NCI-H460 (cell line): ENCODE data around the gene KIAA1328. TPM values are rescaled to one million over a fixed set of nuclear protein-coding genes. Genes with fewer than 3 reads are reported as not detected.
"Not testable (repeated sequence)": the region's sequence is repeated elsewhere in the genome, so short reads cannot be mapped to it uniquely, and the experiment has no call there.

Experiments
- DNase-seq: peaks from one replicate; pipeline ENCODE4 v3.0.0-alpha.2; 2016; ENCODE audit warnings: low read depth; ENCODE audit errors: extremely low read depth
- total RNA-seq: library from RNA; depleted of rRNA; stranded (reverse); fragments of >200 nt; shearing (Covaris generic); gene quantifications from 2 replicates; pipeline ENCODE4 v1.2.3, GENCODE V29; 2014

KIAA1328 gene
- total RNA-seq, 1 experiment from 2014 or later, result 3.2 TPM

DNA sequence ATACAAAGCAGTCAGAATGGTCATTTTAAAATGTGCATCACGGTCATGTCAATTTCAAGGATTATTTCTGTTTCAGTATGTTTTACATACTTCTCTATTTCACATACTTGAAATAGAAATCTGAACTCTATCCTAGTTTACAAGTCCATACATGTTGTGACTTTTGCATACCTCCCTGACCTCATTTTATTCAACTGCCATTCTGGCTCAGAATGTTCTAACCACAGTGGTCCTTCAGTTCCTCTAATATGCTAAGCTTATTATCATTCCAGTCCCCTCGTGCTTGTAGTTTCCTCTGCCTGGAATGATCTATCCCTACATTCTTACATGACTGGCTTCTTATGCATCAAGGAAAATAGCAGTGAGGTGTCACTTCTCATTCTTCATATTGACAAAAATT lies 295.6 kb downstream of the KIAA1328 start:
- no peak for DNase-seq

GRCh38 chr18:37135177-37135576 lies 306.2 kb downstream of the KIAA1328 start:
- DNase-seq, result no peak

GRCh38 chr18:37138456-37138855 lies 309.5 kb downstream of the KIAA1328 start:
- no peak for DNase-seq

GRCh38 chr18:37139876-37140275 lies 310.9 kb downstream of the KIAA1328 start:
- DNase-seq, result no peak

DNA sequence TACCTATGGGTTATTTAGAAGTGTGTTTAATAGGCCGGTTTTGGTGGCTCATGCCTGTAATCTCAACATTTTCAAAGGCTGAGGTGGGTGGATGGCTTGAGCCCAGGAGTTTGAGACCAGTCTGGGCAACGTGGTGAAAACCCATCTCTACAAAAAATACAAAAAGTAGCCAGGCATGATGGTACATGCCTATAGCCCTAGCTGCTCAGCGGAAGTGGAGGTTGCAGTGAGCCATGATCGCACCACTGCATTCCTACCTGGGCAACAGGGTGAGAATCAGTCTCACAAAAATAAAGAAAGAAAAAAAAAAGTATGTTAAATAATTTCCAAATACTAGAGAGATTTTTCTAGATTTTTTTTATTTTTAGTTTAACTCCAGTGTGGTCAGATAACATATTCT lies 316.0 kb downstream of the KIAA1328 start:
- no peak for DNase-seq

GRCh38 chr18:37156330-37156942 lies 327.5 kb downstream of the KIAA1328 start:
- no peak for DNase-seq

- DNase-seq, result no peak
These were observed 331.3 kb downstream of the KIAA1328 start for GRCh38 chr18:37160038-37160820.

- DNase-seq, result no peak
These were observed 332.6 kb downstream of the KIAA1328 start for GRCh38 chr18:37161491-37161890.

GRCh38 chr18:37162551-37162950 lies 333.6 kb downstream of the KIAA1328 start:
- DNase-seq, result no peak

- DNase-seq, result no peak
These were observed 334.2 kb downstream of the KIAA1328 start for GRCh38 chr18:37163119-37163518.

DNA sequence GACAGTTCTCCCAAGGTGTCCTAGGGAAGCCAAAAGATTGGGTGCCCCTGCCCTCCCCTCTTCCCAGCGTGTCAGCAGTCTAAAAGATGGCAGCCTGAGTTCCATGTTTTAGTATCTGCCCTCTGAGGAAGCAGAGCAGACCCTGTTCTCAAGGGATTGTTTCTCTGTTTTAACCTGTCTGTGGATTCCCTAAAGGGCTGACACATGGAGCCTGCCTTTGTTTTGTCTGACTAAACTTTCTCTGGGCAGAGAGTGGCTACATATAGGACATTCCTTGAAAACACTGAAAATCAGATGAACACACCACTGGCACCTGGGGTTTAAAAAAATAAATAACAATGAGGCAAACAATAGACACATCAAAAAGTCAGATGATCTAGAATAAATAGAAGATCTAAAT lies 337.6 kb downstream of the KIAA1328 start:
- DNase-seq, result no peak

GRCh38 chr18:37166966-37167365 lies 338.0 kb downstream of the KIAA1328 start:
- not testable (repeated sequence) for DNase-seq

- no peak for DNase-seq
These were observed 342.1 kb downstream of the KIAA1328 start for GRCh38 chr18:37170984-37171383.

GRCh38 chr18:37173384-37173783 lies 344.5 kb downstream of the KIAA1328 start:
- DNase-seq, result no peak

DNA sequence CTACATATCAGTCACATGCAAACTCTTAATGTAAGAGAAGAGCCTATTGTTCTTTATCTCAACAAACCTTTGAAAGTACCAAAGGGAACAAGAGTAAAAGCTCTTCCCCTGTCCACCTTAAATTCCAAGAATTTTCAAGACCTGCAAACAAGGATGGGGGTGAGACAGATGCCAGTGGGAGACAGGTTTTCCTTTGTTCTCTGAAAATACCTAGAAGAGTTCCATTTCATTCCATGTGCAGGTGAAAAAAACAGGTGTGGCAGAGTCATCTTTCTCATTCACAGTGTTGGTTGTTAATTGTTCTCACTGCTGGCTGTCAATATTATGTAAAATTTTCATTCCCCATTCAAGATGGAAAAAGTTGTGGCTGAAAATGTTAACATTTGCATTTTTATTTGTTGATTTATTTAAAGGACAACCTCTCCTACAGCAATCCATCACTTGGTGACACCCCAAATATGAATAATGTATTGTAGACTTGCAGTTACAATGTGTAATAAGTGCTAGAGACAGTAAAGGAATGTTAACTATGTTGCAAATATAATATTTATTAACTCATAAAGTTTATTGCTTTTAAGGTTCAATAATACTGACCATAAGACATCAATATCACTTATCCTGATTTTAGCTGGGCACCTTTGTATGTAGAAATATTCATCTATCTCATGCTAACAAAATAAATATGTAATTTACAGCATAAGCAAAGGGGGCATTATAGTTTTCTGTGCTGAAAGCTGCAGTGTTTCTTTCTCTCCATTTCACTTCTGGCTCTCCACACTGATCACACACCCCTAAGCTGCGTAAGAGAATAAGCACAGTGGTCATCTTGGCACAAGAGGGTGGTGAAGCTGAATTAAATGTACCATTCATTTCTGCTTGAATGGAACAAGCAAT lies 347.0 kb downstream of the KIAA1328 start:
- DNase-seq, result no peak

- no peak for DNase-seq
These were observed 347.7 kb downstream of the KIAA1328 start for GRCh38 chr18:37176621-37176934.

GRCh38 chr18:37179384-37179783 lies 350.5 kb downstream of the KIAA1328 start:
- no peak for DNase-seq

DNA sequence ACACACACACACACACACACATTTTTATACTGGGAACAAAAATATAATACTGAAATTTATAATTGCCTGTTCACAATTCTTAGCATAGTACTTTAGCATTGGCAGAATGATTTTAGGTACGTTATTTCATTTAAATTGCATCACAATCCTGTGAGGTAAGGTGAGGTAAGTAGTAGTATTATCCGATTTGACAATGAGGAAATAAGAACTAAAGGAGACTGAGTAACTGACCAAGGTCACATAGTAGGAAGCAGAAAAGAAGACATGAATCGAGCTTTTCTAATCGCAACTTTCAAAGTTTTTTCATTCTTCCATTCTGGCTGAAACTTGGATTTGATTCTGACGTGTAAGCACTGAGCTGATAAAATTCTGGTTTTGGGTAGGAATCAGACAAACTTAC lies 351.2 kb downstream of the KIAA1328 start:
- no peak for DNase-seq

DNA sequence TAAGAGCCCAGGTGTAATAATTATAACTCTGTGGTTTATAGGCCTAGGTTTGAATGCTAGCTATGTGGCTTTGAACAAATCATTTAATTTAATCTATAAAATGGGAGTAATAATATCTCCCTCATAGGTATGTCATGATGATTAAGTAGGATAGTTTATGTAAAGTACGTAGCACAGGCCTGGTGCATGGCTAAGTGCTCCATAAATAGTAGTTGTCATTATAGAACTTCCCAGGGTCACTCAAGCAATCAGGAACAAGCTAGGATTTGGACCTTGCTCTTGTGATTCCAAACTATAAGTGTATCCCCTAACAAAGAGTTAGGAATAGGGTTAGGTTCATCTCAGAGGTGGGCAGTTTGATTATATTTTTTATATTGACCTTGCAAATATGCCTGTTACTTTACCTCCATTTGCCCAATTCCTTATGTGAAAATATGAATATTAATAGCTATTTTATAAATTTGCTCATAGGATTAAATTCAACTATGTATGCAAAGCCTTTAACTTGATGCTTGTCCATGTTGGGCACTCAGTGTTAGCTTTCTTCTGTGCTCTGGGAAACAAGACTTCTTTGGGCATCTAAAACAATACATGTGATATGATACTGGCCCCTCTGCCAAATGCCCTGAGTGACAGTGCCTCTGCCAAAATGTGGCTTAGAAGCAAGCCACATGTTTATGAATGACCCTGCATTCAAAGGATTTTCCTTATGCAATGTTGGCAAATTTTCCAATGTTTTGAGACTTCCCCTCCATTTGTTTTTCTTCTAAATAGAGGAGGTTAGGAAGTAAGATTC lies 353.6 kb downstream of the KIAA1328 start:
- no peak for DNase-seq

DNA sequence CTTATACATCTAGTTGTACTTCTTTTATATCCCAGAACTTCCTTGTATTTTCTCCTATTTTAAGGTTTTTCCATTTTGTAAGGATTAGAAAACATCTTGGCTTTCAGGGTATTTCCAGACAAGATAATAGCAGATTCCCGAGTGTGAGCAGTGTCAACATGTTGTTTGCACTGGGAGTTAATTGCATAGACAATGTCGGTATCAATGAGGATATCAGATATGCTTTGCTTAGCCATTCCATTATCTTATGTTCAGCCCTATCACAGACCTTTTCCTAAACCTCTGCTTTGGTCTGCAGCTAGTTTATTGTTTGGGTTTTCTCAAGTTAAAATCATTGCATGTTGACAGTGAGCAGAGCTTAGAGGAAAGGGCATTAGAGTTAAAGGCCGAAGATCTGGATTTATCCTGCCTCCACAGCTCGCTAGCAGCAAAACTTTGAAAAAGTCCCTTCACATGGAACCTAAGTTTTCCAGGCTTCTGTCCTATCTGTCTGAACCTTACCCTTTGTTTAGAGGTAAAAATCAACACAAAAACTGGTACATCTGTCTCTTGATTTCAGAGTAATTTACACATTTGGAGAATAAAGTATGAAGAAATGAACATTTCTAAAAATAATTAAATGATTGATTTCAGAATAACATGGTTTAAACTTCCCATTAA lies 355.4 kb downstream of the KIAA1328 start:
- no peak for DNase-seq
